HG02759 (cell line): Measurements from ENCODE around the gene SLC4A8.

Source experiments
- ATAC-seq: cut with Tn5 transposase; IDR thresholded peaks from one replicate; pipeline ENCODE4 v1.9.1; 2021; ENCODE audit warnings: mild to moderate bottlenecking, moderate library complexity; ENCODE audit not compliant: unreplicated experiment

SLC4A8 gene

GRCh38 chr12:51393676-51394545 is 30.7 kb upstream of the SLC4A8 start:
- no peak for ATAC-seq

- ATAC-seq = peak; percentile 41
Observed at GRCh38 chr12:51395283-51396230, 29.1 kb upstream of the SLC4A8 start.

- ATAC-seq = no peak
Observed at GRCh38 chr12:51397670-51398069, 27.0 kb upstream of the SLC4A8 start.

GRCh38 chr12:51399891-51400290 is 24.7 kb upstream of the SLC4A8 start:
- ATAC-seq = no peak

- ATAC-seq = no peak
Observed at GRCh38 chr12:51401020-51401419, 23.6 kb upstream of the SLC4A8 start.

- ATAC-seq = no peak
Observed at GRCh38 chr12:51401486-51401885, 23.1 kb upstream of the SLC4A8 start.

- ATAC-seq = no peak
Observed at GRCh38 chr12:51401900-51402299, 22.7 kb upstream of the SLC4A8 start.

- ATAC-seq = no peak
Observed at GRCh38 chr12:51403159-51403558, 21.5 kb upstream of the SLC4A8 start.

GRCh38 chr12:51403681-51404136 is 20.9 kb upstream of the SLC4A8 start:
- ATAC-seq = no peak

- ATAC-seq = no peak
Observed at GRCh38 chr12:51404627-51405026, 20.0 kb upstream of the SLC4A8 start.

- no peak for ATAC-seq
Observed at GRCh38 chr12:51405801-51406207, 18.8 kb upstream of the SLC4A8 start.

- ATAC-seq = no peak
Observed at GRCh38 chr12:51406290-51406689, 18.3 kb upstream of the SLC4A8 start.

GRCh38 chr12:51406859-51407258 is 17.8 kb upstream of the SLC4A8 start:
- ATAC-seq = no peak

- ATAC-seq = no peak
Observed at GRCh38 chr12:51407604-51408003, 17.0 kb upstream of the SLC4A8 start.

GRCh38 chr12:51409846-51410245 is 14.8 kb upstream of the SLC4A8 start:
- ATAC-seq = no peak

GRCh38 chr12:51413149-51413548 is 11.5 kb upstream of the SLC4A8 start:
- ATAC-seq = no peak

- ATAC-seq = no peak
Observed at GRCh38 chr12:51413791-51414190, 10.8 kb upstream of the SLC4A8 start.

GRCh38 chr12:51415931-51416330 is 8.7 kb upstream of the SLC4A8 start:
- ATAC-seq = no peak

GRCh38 chr12:51417826-51418225 is 6.8 kb upstream of the SLC4A8 start:
- ATAC-seq = no peak

GRCh38 chr12:51419425-51420193 is 5.0 kb upstream of the SLC4A8 start:
- no peak for ATAC-seq
